H7 (cell line): ENCODE results near the gene LRRC4C. TPM values are rescaled to one million over a fixed set of nuclear protein-coding genes. Genes with fewer than 3 reads are reported as not detected.

Experiments
- DNase-seq: peaks from one replicate; pipeline ENCODE4 v3.0.0; 2012
- H3K27me3 ChIP-seq: 2 replicates; pipeline ENCODE4 v1.6.0; 2011; ENCODE audit warnings: mild to moderate bottlenecking, low read length; ENCODE audit not compliant: control insufficient read depth, insufficient read depth
- H3K36me3 ChIP-seq: replicated peaks from 2 replicates; pipeline ENCODE4 v1.5.1; 2011; ENCODE audit warnings: low read length; ENCODE audit not compliant: control insufficient read depth, insufficient read depth
- H3K4me3 ChIP-seq: 2 replicates; pipeline ENCODE4 v1.5.1; 2011; ENCODE audit warnings: low read depth, mild to moderate bottlenecking, control low read depth, low read length, moderate library complexity; ENCODE audit not compliant: insufficient read depth
- total RNA-seq: library from RNA; depleted of rRNA; stranded (reverse); fragments of >200 nt; shearing (Covaris generic); gene quantifications from 2 replicates; pipeline ENCODE4 v1.2.3, GENCODE V29; 2014

Gene LRRC4C
- total RNA-seq, 1 experiment from 2014 or later = 0.66 TPM

DNA sequence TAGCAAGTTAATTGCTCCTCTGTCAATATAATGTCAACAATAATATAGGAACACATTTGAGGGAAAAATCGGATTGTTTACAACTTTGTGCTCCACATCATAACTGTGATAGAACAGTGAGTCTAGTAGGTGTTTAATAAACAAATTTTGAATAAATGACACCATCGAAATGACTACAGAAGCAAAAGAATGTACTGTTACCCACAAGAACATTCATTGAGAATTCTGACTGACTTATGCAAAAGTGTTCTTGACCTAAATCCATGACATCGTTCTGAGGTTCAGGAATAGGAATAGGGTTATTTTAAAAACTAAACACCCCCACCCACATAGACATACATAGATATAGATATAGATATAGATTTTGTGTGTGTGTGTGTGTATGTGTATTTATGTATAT, 8.4 kb downstream of the LRRC4C start:
- H3K27me3 ChIP-seq = no peaks in the 10 kb centered on the region
- no peak for DNase-seq
- no peak overlapping the region for H3K4me3 ChIP-seq
- H3K36me3 ChIP-seq = no peaks in the 10 kb centered on the region

DNA sequence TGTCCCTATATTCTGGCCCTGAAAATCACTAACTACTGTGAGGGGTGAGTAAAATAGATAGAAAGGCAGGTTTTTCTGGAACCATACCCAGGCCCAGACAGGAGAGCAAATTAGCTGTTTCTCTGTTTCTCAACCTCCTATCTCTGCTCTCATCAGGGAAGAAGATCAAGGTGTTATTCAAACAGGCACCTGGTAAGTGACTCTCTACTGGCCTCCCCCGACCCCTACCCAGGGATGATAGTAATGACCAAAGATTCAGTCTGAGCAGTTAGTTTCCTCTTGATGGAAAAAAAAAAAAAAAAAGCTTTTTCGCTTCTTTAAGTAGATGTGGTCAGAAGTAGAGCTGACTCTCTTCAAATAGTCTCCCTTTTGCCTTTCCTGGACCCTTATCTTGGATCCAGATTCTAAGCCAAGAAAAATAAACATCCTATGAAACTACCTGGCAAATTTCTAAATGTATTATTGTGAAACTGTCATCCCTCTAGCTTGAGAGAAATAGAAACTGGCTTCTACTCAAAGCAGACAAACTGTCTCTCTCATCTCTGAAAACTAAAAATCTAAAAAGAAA, 9.9 kb downstream of the LRRC4C start:
- Histone ChIP-seq H3K4me3 (no peak overlapping the region), H3K36me3 (no peaks in the 10 kb centered on the region), H3K27me3 (no peaks in the 10 kb centered on the region)
- DNase-seq = peak; percentile 7

DNA sequence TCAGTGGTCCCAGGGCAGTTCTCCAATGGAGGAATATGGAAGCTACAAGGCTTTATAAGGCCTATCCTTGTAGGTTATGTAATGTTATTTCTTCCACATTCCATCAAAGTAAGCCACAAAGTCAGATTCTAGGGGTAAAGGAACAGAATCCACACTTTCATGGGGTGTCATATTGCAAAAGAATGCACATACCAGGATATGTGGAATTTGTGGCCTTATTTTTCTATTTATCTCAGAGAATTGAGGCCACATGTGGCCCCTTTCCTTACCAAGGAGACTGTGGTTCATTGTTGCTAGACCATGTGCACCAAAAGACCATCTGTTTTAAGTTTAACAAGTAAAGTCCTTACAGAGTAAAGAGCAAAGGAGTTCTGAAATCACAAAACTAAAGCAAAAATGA, 12.9 kb downstream of the LRRC4C start:
- DNase-seq = no peak
- H3K36me3 ChIP-seq = no peaks in the 10 kb centered on the region
- H3K27me3 ChIP-seq = no peaks in the 10 kb centered on the region
- H3K4me3 ChIP-seq = no peak overlapping the region

DNA sequence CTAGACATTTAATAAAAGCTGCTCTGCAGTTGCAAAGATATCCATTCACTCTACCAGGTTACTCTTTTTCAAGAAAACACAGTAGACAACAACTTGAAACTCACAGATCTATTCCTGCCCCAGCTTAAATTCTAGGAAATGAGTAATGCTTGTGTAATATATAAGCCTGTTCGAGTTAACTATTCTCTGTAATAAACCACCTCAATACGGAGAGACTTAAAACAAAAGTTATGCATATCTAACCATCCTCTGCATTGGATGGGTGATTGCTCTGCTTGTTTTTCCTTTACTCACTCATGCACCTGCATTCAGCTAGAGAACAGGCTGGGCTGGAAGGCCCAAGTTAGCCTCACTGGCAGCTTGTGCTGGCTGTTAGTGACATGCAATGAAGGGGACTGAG, 13.3 kb downstream of the LRRC4C start:
- no peak overlapping the region for H3K4me3 ChIP-seq

DNA sequence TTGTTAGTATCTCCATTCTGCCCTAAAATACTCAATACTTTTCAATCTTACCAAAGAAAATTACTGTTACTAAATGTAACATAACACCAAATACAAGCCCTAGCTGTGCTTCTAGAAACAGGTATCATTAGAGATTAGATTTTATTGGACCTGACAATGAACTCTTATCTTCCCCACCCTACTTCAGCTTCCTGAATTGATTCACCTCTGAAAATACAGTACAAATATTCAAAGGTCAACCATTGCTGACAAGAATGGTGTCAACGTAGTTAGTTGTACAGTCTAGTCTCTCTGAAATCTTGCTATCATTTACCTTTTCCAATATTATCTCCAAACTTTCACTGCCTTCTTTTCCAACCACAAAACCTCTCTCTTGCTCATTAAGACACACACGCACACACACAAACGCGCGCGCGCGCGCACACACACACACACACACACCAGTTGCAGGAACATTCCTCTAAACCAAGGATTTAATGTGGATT, 22.4 kb downstream of the LRRC4C start:
- Histone ChIP-seq H3K27me3 (no peaks in the 10 kb centered on the region), H3K4me3 (no peak overlapping the region), H3K36me3 (no peaks in the 10 kb centered on the region)
- DNase-seq = no peak

More for the DNA sequence above, 13.3 kb downstream of the LRRC4C start:
- Histone ChIP-seq H3K27me3 (no peaks in the 10 kb centered on the region), H3K36me3 (no peaks in the 10 kb centered on the region)
- DNase-seq = no peak

DNA sequence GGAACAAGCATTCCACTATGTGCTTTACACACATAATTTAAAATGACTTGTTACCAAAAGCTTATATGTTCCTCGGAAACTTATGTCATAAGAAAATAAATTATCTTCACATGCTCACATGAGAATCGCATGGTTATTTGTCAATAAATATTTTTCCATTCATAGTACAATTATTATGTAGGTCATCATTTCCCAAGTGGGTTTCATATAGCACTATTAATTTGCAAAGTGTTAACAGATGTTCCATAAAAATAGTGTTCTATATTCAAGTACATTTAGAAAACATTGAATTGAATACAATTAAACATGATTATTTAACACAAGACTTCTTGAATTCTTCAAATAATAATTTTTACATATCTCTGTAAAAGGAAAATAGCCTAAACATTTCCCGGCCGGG, 23.9 kb downstream of the LRRC4C start:
- H3K36me3 ChIP-seq = no peaks in the 10 kb centered on the region

DNA sequence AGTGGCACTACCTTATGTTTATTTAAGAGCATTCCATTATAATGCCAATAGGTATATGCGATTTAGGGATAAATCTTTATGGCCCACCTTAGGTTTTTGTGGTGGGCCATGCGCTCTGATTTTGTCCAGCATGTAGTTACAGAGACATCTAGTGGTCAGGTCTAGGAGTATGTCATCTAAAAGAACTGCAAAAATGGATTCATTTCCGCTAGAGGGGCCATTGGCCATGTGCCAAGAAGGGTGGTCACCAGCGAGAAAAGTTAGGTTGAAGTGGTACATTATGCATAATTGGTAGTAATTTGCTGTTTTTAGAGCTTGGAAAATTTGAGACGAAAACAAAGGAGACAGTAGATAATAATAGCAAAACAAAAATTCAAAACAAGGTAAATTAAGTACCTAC, 27.7 kb downstream of the LRRC4C start:
- peak; percentile 10 for DNase-seq
- Histone ChIP-seq H3K27me3 (no peaks in the 10 kb centered on the region), H3K36me3 (no peaks in the 10 kb centered on the region)

More for the DNA sequence above, 23.9 kb downstream of the LRRC4C start:
- Histone ChIP-seq H3K27me3 (no peaks in the 10 kb centered on the region), H3K4me3 (no peak overlapping the region)
- DNase-seq = no peak

DNA sequence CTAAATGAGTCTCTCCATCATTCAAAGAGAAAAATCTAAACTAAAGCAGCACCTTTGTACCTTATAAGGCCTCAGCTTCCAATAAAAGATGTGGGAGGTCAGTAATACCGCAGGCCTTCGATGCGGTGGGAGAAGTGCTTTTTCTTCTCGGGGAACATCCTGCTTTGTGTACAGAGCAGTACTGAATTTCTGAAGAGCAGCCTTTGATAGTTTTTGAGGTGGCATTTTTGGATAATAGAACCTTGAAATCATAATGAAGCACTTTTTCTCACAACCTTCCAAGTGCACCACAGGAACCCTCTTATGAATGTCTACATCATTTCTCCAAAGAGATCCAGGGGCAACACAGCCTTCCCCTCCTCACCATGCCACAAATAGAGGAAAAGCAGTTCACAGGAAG, 39.6 kb downstream of the LRRC4C start:
- Histone ChIP-seq H3K27me3 (no peaks in the 10 kb centered on the region), H3K36me3 (no peaks in the 10 kb centered on the region), H3K4me3 (no peak overlapping the region)
- no peak for DNase-seq

More for the DNA sequence above, 27.7 kb downstream of the LRRC4C start:
- H3K4me3 ChIP-seq = no peak overlapping the region

DNA sequence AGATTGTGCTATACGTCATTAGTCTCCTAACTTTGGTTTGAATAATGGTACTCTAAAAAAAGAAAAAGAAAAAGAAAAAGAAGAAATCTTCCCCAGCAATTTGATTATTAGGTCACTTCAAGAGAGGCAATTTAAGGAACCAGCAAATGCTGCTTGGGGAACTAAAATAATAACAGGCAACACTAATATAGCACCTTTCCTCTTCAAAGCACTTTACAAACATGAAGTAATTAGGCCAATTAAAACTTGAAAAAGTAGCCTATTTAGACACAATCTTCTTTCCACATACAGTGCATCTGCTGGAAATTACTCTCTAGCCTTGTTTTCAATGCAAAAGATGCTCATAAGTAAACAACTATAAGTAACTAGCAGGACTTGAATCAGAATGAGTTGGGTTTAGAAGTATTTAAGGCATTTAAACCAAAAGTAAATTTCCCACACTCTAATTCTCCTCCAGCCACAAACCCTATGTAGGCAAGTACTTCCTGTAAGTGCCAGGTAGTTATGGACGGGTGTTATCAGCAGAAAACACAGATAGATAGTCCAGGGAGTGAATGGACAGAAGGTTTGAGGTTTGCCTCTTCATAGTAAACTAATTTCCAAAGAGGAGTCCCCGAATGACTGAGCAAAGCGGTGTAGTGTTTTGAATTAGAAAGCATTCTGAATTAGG, 44.5 kb downstream of the LRRC4C start:
- Histone ChIP-seq H3K27me3 (no peaks in the 10 kb centered on the region), H3K36me3 (no peaks in the 10 kb centered on the region), H3K4me3 (no peak overlapping the region)
- no peak for DNase-seq

DNA sequence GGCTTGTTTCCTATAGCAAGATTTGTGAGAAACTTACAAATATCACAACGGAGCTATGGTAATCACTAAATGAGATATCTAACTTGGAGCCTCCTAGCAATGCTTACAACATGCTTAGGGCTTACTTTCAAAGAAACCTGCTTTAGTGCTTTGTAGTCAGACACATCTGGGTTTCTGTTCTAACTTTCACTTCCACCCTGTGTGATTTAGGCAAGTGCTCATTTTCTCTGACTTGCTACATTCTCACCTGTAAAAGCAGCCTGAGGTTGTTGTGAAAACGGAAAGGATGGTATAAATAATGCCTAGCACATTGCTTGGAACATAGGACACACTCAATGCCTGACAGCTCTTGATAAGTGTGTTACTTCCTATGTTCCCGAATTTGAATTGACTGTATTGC, 45.6 kb downstream of the LRRC4C start:
- Histone ChIP-seq H3K36me3 (no peaks in the 10 kb centered on the region), H3K27me3 (no peaks in the 10 kb centered on the region), H3K4me3 (no peak overlapping the region)
- no peak for DNase-seq

DNA sequence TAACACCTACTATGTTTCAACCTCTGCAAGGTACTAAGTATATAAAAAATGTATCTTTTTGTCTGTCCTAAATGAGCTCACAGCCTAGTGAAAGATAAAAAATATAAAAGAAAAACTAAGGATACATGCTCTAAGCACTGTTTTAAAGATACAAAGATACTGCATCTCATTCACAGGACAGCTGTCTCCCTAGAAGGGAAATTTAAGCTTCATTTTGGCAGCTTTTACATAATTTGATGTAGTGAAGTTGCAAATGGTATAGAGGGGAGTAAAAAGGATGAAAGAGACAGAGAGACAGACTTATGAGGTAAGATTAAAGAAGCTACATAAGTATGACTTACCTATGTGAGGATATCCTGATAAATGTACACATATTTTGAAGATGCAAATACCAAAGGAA, 53.6 kb downstream of the LRRC4C start:
- H3K27me3 ChIP-seq = no peaks in the 10 kb centered on the region
- no peak for DNase-seq
- no peak overlapping the region for H3K4me3 ChIP-seq
- H3K36me3 ChIP-seq = no peaks in the 10 kb centered on the region

DNA sequence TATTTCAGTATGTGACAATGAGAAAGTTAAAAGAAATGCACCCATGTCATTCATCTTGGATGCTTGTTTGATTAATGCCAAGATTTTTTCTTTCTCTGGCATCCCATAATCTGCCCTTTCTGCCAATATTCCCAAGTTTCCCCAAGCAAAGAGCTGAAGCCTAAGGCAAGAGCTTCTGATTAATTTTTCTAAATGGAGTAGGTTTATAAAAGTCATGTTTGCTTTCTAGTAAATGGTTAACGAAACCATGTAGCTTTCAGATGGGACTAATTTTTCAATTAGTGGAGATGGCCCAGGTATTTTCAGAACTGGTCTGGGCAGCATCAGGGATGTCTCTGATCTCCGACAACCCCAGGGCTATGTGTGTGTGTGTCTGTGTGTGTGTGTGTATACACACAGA, 55.3 kb downstream of the LRRC4C start:
- Histone ChIP-seq H3K27me3 (no peaks in the 10 kb centered on the region), H3K36me3 (no peaks in the 10 kb centered on the region), H3K4me3 (no peak overlapping the region)
- DNase-seq = no peak

DNA sequence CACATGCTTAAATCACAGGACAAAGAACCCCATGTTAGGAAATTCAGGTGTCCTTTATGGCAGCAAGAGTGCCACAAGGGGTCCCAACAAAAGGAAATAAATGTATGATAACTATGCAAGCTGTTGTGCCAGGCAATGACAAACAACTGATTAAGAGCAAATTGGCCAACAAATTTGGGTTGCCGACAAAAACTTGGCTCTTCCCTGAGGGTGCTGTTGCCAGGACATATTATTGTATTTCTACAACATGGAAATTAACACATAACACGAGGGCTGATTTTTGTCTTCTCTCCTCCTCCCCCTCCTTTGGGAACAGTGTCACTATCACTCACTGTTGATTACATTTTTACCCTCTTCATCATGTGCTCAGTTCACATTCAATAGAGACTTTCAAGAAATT, 56.0 kb downstream of the LRRC4C start:
- DNase-seq = no peak
- Histone ChIP-seq H3K36me3 (no peaks in the 10 kb centered on the region), H3K4me3 (no peak overlapping the region), H3K27me3 (no peaks in the 10 kb centered on the region)

DNA sequence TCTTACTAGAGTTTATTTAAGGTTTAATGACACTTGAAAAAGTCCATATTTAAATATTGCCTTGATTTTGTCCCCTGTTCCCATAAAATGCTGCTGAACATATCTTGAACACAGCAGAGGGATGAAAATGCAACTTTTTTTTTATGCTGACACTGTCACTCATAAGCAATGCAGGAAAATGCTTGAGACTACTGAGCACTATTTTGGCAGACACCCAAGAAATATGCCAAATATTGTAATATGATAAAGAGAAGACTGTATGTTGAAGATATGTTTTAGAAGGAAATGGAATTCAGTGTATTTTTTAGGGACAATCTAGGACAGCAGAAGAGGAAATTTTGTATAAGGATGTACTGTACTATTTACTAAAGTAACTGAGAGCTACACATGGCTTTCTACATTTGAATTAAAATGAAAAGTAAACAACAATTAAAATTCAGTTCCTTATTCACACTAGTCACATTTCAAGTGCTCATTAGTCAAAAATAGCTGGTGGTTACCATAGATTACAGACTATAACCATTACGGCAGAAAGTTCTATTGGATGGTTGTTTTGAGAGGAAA, 58.6 kb downstream of the LRRC4C start:
- no peak for DNase-seq
- Histone ChIP-seq H3K36me3 (no peaks in the 10 kb centered on the region), H3K4me3 (no peak overlapping the region), H3K27me3 (no peaks in the 10 kb centered on the region)

DNA sequence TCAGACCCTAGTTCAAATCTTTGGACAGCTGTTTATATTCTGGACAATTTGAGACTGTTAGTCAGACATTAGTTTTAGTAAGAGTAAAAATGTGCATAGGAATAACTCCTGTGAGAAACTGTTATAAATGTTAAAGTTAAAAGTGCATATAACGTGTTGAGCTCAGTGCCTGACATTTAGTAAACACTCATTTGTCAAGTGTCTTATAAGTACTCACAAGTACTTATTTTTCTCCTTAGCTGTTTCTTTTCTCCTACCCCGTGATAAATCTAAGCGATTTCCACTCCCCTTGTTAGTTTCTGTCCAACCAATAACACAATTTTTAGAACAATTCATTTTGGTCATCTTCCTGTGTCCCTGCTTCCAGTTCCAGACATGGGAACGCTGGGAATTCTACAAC, 59.3 kb downstream of the LRRC4C start:
- H3K36me3 ChIP-seq = no peaks in the 10 kb centered on the region
- DNase-seq = no peak
- no peaks in the 10 kb centered on the region for H3K27me3 ChIP-seq
- no peak overlapping the region for H3K4me3 ChIP-seq
